ENCODE measurements around the gene ZNF787.
A peak's percentile ranks its signal among the peaks of the same experiment; 100 is the strongest.

Gene ZNF787

GRCh38 chr19:56142897-56143434 is 21.9 kb upstream of the ZNF787 start:
- DNase-seq, result no peak

- DNase-seq, result no peak
Observed at GRCh38 chr19:56142087-56142787, 21.1 kb upstream of the ZNF787 start.

- no peak for DNase-seq
Observed at GRCh38 chr19:56141417-56141993, 20.4 kb upstream of the ZNF787 start.

- DNase-seq, result peak; percentile 96
Observed at GRCh38 chr19:56140583-56141416, 19.7 kb upstream of the ZNF787 start, which contains the start of gene ZNF444. TSS of gene ZNF444 (plus strand) at chr19:56141287. CDS start at chr19:56146912, 5,625 bp downstream.

- no peak for DNase-seq
Observed at GRCh38 chr19:56139847-56140582, 18.9 kb upstream of the ZNF787 start.

GRCh38 chr19:56138069-56138468 is 17.0 kb upstream of the ZNF787 start:
- no peak for DNase-seq

- no peak for DNase-seq
Observed at GRCh38 chr19:56137405-56137804, 16.3 kb upstream of the ZNF787 start.

- no peak for DNase-seq
Observed at GRCh38 chr19:56136362-56136761, 15.3 kb upstream of the ZNF787 start.

GRCh38 chr19:56134654-56134921 is 13.5 kb upstream of the ZNF787 start:
- DNase-seq, result no peak

- no peak for DNase-seq
Observed at GRCh38 chr19:56133858-56134653, 13.0 kb upstream of the ZNF787 start.

GRCh38 chr19:56132316-56132822 is 11.3 kb upstream of the ZNF787 start:
- no peak for DNase-seq

GRCh38 chr19:56131651-56132050 is 10.6 kb upstream of the ZNF787 start:
- DNase-seq, result no peak

GRCh38 chr19:56130006-56130405 is 8.9 kb upstream of the ZNF787 start:
- DNase-seq, result no peak

- no peak for DNase-seq
Observed at GRCh38 chr19:56126983-56127780, 6.1 kb upstream of the ZNF787 start.

GRCh38 chr19:56125806-56126590 is 4.9 kb upstream of the ZNF787 start:
- no peak for DNase-seq

GRCh38 chr19:56124578-56124977 is 3.5 kb upstream of the ZNF787 start:
- DNase-seq, result no peak

- no peak for DNase-seq
Observed at GRCh38 chr19:56123266-56123891, 2.3 kb upstream of the ZNF787 start.

GRCh38 chr19:56120371-56121179 is 520 bp downstream of the ZNF787 start:
- DNase-seq, result peak; percentile 32

- no peak for DNase-seq
Observed at GRCh38 chr19:56120002-56120370, 1.1 kb downstream of the ZNF787 start.
